HG02678 (cell line): ENCODE measurements around the gene KCNQ1.

Source experiments
- ATAC-seq: cut with Tn5 transposase; IDR thresholded peaks from one replicate; pipeline ENCODE4 v1.9.1; 2021; ENCODE audit warnings: mild to moderate bottlenecking, moderate library complexity; ENCODE audit not compliant: unreplicated experiment

The KCNQ1 gene

GRCh38 chr11:2563213-2564007, 118.6 kb downstream of the KCNQ1 start:
- no peak for ATAC-seq

GRCh38 chr11:2564008-2564530, 119.3 kb downstream of the KCNQ1 start:
- ATAC-seq = no peak

GRCh38 chr11:2564588-2565425, 120.0 kb downstream of the KCNQ1 start:
- ATAC-seq = no peak

GRCh38 chr11:2565447-2566222, 120.8 kb downstream of the KCNQ1 start:
- ATAC-seq = no peak

GRCh38 chr11:2566223-2567025, 121.6 kb downstream of the KCNQ1 start:
- no peak for ATAC-seq

- ATAC-seq = no peak
These were observed 122.3 kb downstream of the KCNQ1 start for GRCh38 chr11:2567026-2567671.

- no peak for ATAC-seq
These were observed 124.5 kb downstream of the KCNQ1 start for GRCh38 chr11:2569321-2569721.

- no peak for ATAC-seq
These were observed 125.0 kb downstream of the KCNQ1 start for GRCh38 chr11:2569731-2570210.

- no peak for ATAC-seq
These were observed 125.5 kb downstream of the KCNQ1 start for GRCh38 chr11:2570211-2570811.

- no peak for ATAC-seq
These were observed 126.2 kb downstream of the KCNQ1 start for GRCh38 chr11:2570841-2571597.

GRCh38 chr11:2571598-2572281, 126.9 kb downstream of the KCNQ1 start:
- ATAC-seq = no peak

GRCh38 chr11:2572491-2573239, 127.9 kb downstream of the KCNQ1 start:
- no peak for ATAC-seq

- ATAC-seq = no peak
These were observed 128.6 kb downstream of the KCNQ1 start for GRCh38 chr11:2573240-2574042.

- ATAC-seq = no peak
These were observed 129.3 kb downstream of the KCNQ1 start for GRCh38 chr11:2574043-2574552.

- ATAC-seq = no peak
These were observed 130.0 kb downstream of the KCNQ1 start for GRCh38 chr11:2574553-2575535.
